ENCODE measurements around the gene GLIS1.

- TF ChIP-seq CTCF (IDR thresholded peaks at IDR 0.05) (no peak), POLR2A (IDR thresholded peaks at IDR 0.05) (no peak)
Measured at GRCh38 chr1:53702341-53702740, 36.6 kb downstream of the GLIS1 start.

All from vagina (tissue), 2 donors.